ENCODE results near the gene RECK.

The RECK gene

GRCh38 chr9:36074870-36075532 is 38.3 kb downstream of the RECK start:
- TF ChIP-seq EZH2phosphoT487 (IDR thresholded peaks at IDR 0.05; ENCODE audit: low read length) (no peak), EZH2 (optimal IDR thresholded peaks at IDR 0.05; ENCODE audit: low read depth, low read length) (no peak)
- TF ChIP-seq, protein P1, sequence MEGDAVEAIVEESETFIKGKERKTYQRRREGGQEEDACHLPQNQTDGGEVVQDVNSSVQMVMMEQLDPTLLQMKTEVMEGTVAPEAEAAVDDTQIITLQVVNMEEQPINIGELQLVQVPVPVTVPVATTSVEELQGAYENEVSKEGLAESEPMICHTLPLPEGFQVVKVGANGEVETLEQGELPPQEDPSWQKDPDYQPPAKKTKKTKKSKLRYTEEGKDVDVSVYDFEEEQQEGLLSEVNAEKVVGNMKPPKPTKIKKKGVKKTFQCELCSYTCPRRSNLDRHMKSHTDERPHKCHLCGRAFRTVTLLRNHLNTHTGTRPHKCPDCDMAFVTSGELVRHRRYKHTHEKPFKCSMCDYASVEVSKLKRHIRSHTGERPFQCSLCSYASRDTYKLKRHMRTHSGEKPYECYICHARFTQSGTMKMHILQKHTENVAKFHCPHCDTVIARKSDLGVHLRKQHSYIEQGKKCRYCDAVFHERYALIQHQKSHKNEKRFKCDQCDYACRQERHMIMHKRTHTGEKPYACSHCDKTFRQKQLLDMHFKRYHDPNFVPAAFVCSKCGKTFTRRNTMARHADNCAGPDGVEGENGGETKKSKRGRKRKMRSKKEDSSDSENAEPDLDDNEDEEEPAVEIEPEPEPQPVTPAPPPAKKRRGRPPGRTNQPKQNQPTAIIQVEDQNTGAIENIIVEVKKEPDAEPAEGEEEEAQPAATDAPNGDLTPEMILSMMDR (IDR thresholded peaks at IDR 0.05; ENCODE audit: low read length), result no peak
- Histone ChIP-seq H3K4me1 (ENCODE audit: low read length) (no peaks in the 10 kb centered on the region), H3K9ac (ENCODE audit: low read length) (no peak overlapping the region), H2AFZ (ENCODE audit: low read length) (no peak overlapping the region), H3K36me3 (replicated peaks; ENCODE audit: insufficient read depth, low read length) (no peaks in the 10 kb centered on the region), H3K4me3 (ENCODE audit: low read length) (no peak overlapping the region), H3K79me2 (ENCODE audit: low read length) (no peaks in the 10 kb centered on the region), H3K27me3 (replicated peaks; ENCODE audit: insufficient read depth, low read length) (no peaks in the 10 kb centered on the region), H4K20me1 (ENCODE audit: insufficient read depth, low read length) (no peaks in the 10 kb centered on the region), H3K27ac (ENCODE audit: low read length) (no peak overlapping the region), H3K4me2 (ENCODE audit: low read depth, low read length) (no peak overlapping the region), H3K9me3 (replicated peaks; ENCODE audit: insufficient read depth, low read length) (no peaks in the 10 kb centered on the region), H3F3A (ENCODE audit: insufficient read depth, low read length) (no peaks in the 10 kb centered on the region), H3K9me2 (replicated peaks; ENCODE audit: insufficient read depth, low read length) (no peaks in the 10 kb centered on the region)
- DNase-seq, result no peak

GRCh38 chr9:36078051-36078450 is 41.3 kb downstream of the RECK start:
- no peak overlapping the region for H3K4me3 ChIP-seq (ENCODE audit: low read length)
- H3F3A ChIP-seq (ENCODE audit: insufficient read depth, low read length), result no peaks in the 10 kb centered on the region
- no peak for DNase-seq
- H2AFZ ChIP-seq (ENCODE audit: low read length), result no peak overlapping the region
- no peak overlapping the region for H3K4me2 ChIP-seq (ENCODE audit: low read depth, low read length)
- H3K9ac ChIP-seq (ENCODE audit: low read length), result no peak overlapping the region
- H3K4me1 ChIP-seq (ENCODE audit: low read length), result no peaks in the 10 kb centered on the region
- no peaks in the 10 kb centered on the region for H3K9me3 ChIP-seq (replicated peaks; ENCODE audit: insufficient read depth, low read length)
- no peaks in the 10 kb centered on the region for H3K79me2 ChIP-seq (ENCODE audit: low read length)
- no peak for TF ChIP-seq EZH2phosphoT487 (IDR thresholded peaks at IDR 0.05; ENCODE audit: low read length)
- TF ChIP-seq EZH2 (optimal IDR thresholded peaks at IDR 0.05; ENCODE audit: low read depth, low read length), result no peak
- TF ChIP-seq, protein P1 (IDR thresholded peaks at IDR 0.05; ENCODE audit: low read length), result no peak
- no peak overlapping the region for H3K27ac ChIP-seq (ENCODE audit: low read length)
- no peaks in the 10 kb centered on the region for H3K9me2 ChIP-seq (replicated peaks; ENCODE audit: insufficient read depth, low read length)
- H3K36me3 ChIP-seq (replicated peaks; ENCODE audit: insufficient read depth, low read length), result no peaks in the 10 kb centered on the region
- no peaks in the 10 kb centered on the region for H4K20me1 ChIP-seq (ENCODE audit: insufficient read depth, low read length)
- no peaks in the 10 kb centered on the region for H3K27me3 ChIP-seq (replicated peaks; ENCODE audit: insufficient read depth, low read length)

DNA sequence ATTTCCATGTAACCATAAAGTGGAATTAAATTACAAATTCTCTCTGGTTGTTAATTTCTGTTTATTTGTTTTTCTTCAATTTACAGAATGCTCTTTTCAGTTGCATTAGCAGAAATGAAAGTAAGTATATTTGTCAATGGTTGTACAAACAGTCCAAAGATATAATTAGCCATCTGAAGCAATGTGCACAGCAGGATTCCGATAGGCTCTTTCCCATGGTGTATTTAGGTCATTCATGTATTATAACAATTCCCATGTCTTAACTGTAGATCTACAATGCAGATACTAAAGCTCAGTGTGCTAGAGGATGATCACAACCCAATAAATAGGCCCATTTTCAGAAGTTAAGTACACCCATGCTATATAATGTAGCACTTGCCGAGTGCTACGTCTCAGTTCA is 43.8 kb downstream of the RECK start:
- H3K9me2 ChIP-seq (replicated peaks; ENCODE audit: insufficient read depth, low read length), result no peaks in the 10 kb centered on the region
- H3K9ac ChIP-seq (ENCODE audit: low read length), result no peak overlapping the region
- no peaks in the 10 kb centered on the region for H3F3A ChIP-seq (ENCODE audit: insufficient read depth, low read length)
- no peak for DNase-seq
- H3K9me3 ChIP-seq (replicated peaks; ENCODE audit: insufficient read depth, low read length), result no peaks in the 10 kb centered on the region
- no peaks in the 10 kb centered on the region for H3K4me1 ChIP-seq (ENCODE audit: low read length)
- H3K36me3 ChIP-seq (replicated peaks; ENCODE audit: insufficient read depth, low read length), result no peaks in the 10 kb centered on the region
- H3K27ac ChIP-seq (ENCODE audit: low read length), result no peak overlapping the region
- no peak overlapping the region for H3K4me2 ChIP-seq (ENCODE audit: low read depth, low read length)
- H3K4me3 ChIP-seq (ENCODE audit: low read length), result no peak overlapping the region
- TF ChIP-seq EZH2phosphoT487 (IDR thresholded peaks at IDR 0.05; ENCODE audit: low read length) (no peak), EZH2 (optimal IDR thresholded peaks at IDR 0.05; ENCODE audit: low read depth, low read length) (no peak)
- TF ChIP-seq, protein P1 (IDR thresholded peaks at IDR 0.05; ENCODE audit: low read length), result no peak
- H2AFZ ChIP-seq (ENCODE audit: low read length), result no peak overlapping the region
- H4K20me1 ChIP-seq (ENCODE audit: insufficient read depth, low read length), result no peaks in the 10 kb centered on the region
- no peaks in the 10 kb centered on the region for H3K79me2 ChIP-seq (ENCODE audit: low read length)
- no peaks in the 10 kb centered on the region for H3K27me3 ChIP-seq (replicated peaks; ENCODE audit: insufficient read depth, low read length)

Data from MM.1S (cell line).